GM23338 (cell line): Measurements from ENCODE around the gene IPCEF1. TPM values are rescaled to one million over a fixed set of nuclear protein-coding genes. Genes with fewer than 3 reads are reported as not detected.

Experiments used
- ATAC-seq: fragments of 200-7000 bp; cut with Tn5 transposase; 3 replicates; pipeline ENCODE4 v1.9.1; 2020
- DNase-seq: peaks from one replicate; pipeline ENCODE4 v3.0.0-alpha.2; 2015; ENCODE audit warnings: low spot score
- H2AFZ ChIP-seq: fragments of 200-600 bp; sonication (generic); 2 replicates; pipeline ENCODE4 v1.8.0; 2016; ENCODE audit warnings: antibody characterized with exemption, mild to moderate bottlenecking, moderate library complexity
- H3F3A ChIP-seq: fragments of 200-600 bp; sonication (generic); replicated peaks from 2 replicates; pipeline ENCODE4 v1.8.0; 2017; ENCODE audit warnings: antibody characterized with exemption, mixed run types, low read depth
- H3K27ac ChIP-seq: fragments of 200-600 bp; sonication (generic); 2 replicates; pipeline ENCODE4 v1.6.1; 2016; ENCODE audit warnings: low read depth
- H3K27me3 ChIP-seq: fragments of 200-600 bp; sonication (generic); 2 replicates; pipeline ENCODE4 v1.8.0; 2016; ENCODE audit warnings: mild to moderate bottlenecking, mixed run types, moderate library complexity; ENCODE audit not compliant: insufficient read depth
- H3K36me3 ChIP-seq: fragments of 200-600 bp; sonication (generic); 2 replicates; pipeline ENCODE4 v1.8.0; 2016; ENCODE audit warnings: mild to moderate bottlenecking; ENCODE audit not compliant: insufficient read depth
- H3K4me1 ChIP-seq: fragments of 200-600 bp; sonication (generic); 2 replicates; pipeline ENCODE4 v1.8.0; 2016; ENCODE audit warnings: mild to moderate bottlenecking, moderate library complexity; ENCODE audit not compliant: insufficient read depth
- H3K4me2 ChIP-seq: fragments of 200-600 bp; sonication (generic); 2 replicates; pipeline ENCODE4 v1.7.1; 2017; ENCODE audit warnings: mixed run types
- H3K4me3 ChIP-seq: fragments of 200-600 bp; sonication (generic); 2 replicates; pipeline ENCODE4 v1.6.1; 2016; ENCODE audit warnings: mixed run types
- H3K79me2 ChIP-seq: fragments of 200-600 bp; sonication (generic); replicated peaks from 2 replicates; pipeline ENCODE4 v1.8.0; 2017; ENCODE audit warnings: mild to moderate bottlenecking; ENCODE audit not compliant: insufficient read depth
- H3K9me2 ChIP-seq: fragments of 200-600 bp; sonication (generic); 2 replicates; pipeline ENCODE4 v1.8.0; 2017; ENCODE audit not compliant: insufficient read depth
- H4K20me1 ChIP-seq: fragments of 200-600 bp; sonication (generic); replicated peaks from 2 replicates; pipeline ENCODE4 v1.8.0; 2017; ENCODE audit warnings: mild to moderate bottlenecking; ENCODE audit not compliant: insufficient read depth
- H3K27ac Mint-ChIP-seq: 2 replicates; pipeline ENCODE4 v1.8.0; 2020; ENCODE audit warnings: inconsistent platforms, mild to moderate bottlenecking, moderate library complexity, mixed read lengths
- H3K27me3 Mint-ChIP-seq: 3 replicates; pipeline ENCODE4 v1.8.0; 2022; ENCODE audit warnings: low read depth, mild to moderate bottlenecking, moderate library complexity, mixed read lengths, inconsistent platforms; ENCODE audit not compliant: insufficient read depth, poor library complexity
- H3K36me3 Mint-ChIP-seq: 3 replicates; pipeline ENCODE4 v1.8.0; 2021; ENCODE audit warnings: low read depth, mild to moderate bottlenecking, inconsistent platforms, moderate library complexity, mixed read lengths
- H3K4me1 Mint-ChIP-seq: 3 replicates; pipeline ENCODE4 v1.8.0; 2020; ENCODE audit warnings: mild to moderate bottlenecking, inconsistent platforms, mixed read lengths
- H3K4me3 Mint-ChIP-seq: 3 replicates; pipeline ENCODE4 v1.8.0; 2021; ENCODE audit warnings: moderate library complexity, mild to moderate bottlenecking, inconsistent platforms, mixed read lengths
- H3K9me3 Mint-ChIP-seq: 3 replicates; pipeline ENCODE4 v1.8.0; 2020; ENCODE audit warnings: moderate library complexity, mild to moderate bottlenecking, inconsistent platforms, mixed read lengths
- EZH2 ChIP-seq: fragments of 200-600 bp; sonication (generic); IDR thresholded peaks from one replicate; pipeline ENCODE4 v1.8.0; 2017; ENCODE audit warnings: antibody characterized with exemption, mild to moderate bottlenecking, low read depth; ENCODE audit not compliant: unreplicated experiment
- NANOG ChIP-seq: IDR thresholded peaks from 2 replicates; pipeline ENCODE4 v1.6.1; 2016; ENCODE audit warnings: antibody characterized with exemption, borderline replicate concordance
- STAT1 ChIP-seq: IDR thresholded peaks from one replicate; pipeline ENCODE4 v1.6.1; 2016; ENCODE audit warnings: antibody characterized with exemption; ENCODE audit not compliant: unreplicated experiment
- ZNF331 ChIP-seq: fragments of 250-450 bp; sonication (Bioruptor Pico); IDR thresholded peaks from 2 replicates; pipeline ENCODE4 v1.5.0; 2020; ENCODE audit warnings: low read depth, mild to moderate bottlenecking, moderate library complexity
- polyA plus RNA-seq: library from polyadenylated mRNA; unstranded; fragments of >200 nt; fragmentation: Nextera tagmentation; extraction: Ambion mirVana; gene quantifications from 2 replicates; pipeline ENCODE4 v1.2.1, GENCODE V29; 2016
- total RNA-seq: library from RNA; depleted of rRNA; stranded (reverse); fragments of >200 nt; shearing (Covaris generic); gene quantifications from 2 replicates; pipeline ENCODE4 v1.2.3, GENCODE V29; 2014
- TF ChIP-seq, protein P1 (sequence below), 2 experiments: fragments of 200-600 bp in 1 of 2; sonication (generic) in 1 of 2; conservative IDR thresholded peaks; 2 replicates each; pipeline versions ENCODE4 v1.5.1 to v1.6.1; 2016 to 2017; ENCODE audit warnings: antibody characterized with exemption in 2 of 2, low read depth in 2 of 2, mild to moderate bottlenecking in 2 of 2, moderate library complexity in 1 of 2
- TF ChIP-seq, protein P2 (sequence below): IDR thresholded peaks from one replicate; pipeline ENCODE4 v1.6.1; 2018; ENCODE audit warnings: antibody characterized with exemption; ENCODE audit not compliant: unreplicated experiment

The IPCEF1 gene
- total and polyA plus RNA-seq, 2 experiments from 2014 or later = 0.15 to 1.8 TPM

DNA sequence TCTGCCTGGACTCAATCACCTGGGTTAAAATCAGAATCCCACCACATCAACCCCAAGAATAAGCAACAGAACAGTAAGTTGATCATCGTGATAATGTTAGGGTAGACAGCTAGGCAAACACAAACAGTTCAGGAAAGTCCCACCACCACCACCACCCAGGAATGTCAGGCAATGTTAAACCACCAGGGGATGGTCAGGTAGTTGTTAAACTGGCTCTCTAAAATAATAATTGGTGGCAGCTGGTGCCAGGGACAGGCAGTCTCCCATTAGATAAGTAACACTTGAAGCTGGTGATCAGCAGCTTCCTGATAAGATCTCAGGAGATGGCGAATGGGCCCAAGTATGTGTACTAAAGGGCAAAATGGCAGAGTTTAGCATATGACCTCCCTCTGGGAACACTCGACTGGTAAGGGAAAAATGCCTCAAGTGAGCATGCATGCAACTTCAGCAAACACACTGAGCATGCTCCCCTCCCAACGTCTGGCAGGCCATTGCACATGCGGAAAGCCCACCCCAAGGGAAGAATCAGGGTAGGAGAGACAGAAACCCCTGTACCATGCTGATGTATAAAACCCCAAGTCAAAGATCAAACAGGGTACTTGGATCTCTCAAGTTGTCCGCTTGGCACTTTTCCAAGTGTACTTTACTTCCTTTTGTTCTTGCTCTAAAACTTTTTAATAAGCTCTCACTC, 66.6 kb downstream of the IPCEF1 start:
- Mint-ChIP-seq H3K27ac (no peak overlapping the region), H3K4me3 (no peak overlapping the region)
- H3K9me2 ChIP-seq = no peaks in the 10 kb centered on the region

DNA sequence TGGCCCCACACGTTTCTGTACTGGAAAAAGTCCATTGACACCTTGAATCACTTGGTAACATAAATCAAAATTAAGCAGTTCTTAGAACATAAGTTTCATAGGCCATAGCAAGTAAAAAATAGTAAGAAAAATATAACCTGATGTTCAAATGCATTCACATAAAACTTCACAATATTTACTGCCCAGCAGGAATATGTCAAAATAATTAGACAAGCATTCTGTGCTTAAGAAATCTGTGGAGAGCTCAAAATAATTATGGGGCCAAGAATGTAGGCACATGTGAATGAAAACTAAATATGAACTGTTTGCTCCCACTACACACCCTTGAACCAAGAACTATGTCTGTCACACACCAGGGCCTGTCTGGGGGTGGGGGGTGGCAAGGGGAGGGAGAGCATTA, 70.8 kb downstream of the IPCEF1 start:
- peaks cover 3% of the 10 kb centered on the region; the same call in 2 of the 3 replicates for H3K9me3 Mint-ChIP-seq
- Histone ChIP-seq H2AFZ (no peak overlapping the region), H3K4me3 (no peak overlapping the region), H3K4me1 (no peaks in the 10 kb centered on the region; the same call in 1 of the 2 replicates), H3K9me2 (no peaks in the 10 kb centered on the region), H3F3A (no peaks in the 10 kb centered on the region), H4K20me1 (no peaks in the 10 kb centered on the region), H3K27ac (no peak overlapping the region), H3K36me3 (no peaks in the 10 kb centered on the region), H3K79me2 (no peaks in the 10 kb centered on the region), H3K27me3 (no peaks in the 10 kb centered on the region), H3K4me2 (no peak overlapping the region)
- ATAC-seq (no peak), DNase-seq (no peak)
- H3K4me3 Mint-ChIP-seq = no peak overlapping the region
- H3K27ac Mint-ChIP-seq = no peak overlapping the region
- no peaks in the 10 kb centered on the region for H3K4me1 Mint-ChIP-seq
- no peaks in the 10 kb centered on the region for H3K27me3 Mint-ChIP-seq
- no peaks in the 10 kb centered on the region for H3K36me3 Mint-ChIP-seq
- TF ChIP-seq ZNF331 = no peak
- TF ChIP-seq, protein P1, sequence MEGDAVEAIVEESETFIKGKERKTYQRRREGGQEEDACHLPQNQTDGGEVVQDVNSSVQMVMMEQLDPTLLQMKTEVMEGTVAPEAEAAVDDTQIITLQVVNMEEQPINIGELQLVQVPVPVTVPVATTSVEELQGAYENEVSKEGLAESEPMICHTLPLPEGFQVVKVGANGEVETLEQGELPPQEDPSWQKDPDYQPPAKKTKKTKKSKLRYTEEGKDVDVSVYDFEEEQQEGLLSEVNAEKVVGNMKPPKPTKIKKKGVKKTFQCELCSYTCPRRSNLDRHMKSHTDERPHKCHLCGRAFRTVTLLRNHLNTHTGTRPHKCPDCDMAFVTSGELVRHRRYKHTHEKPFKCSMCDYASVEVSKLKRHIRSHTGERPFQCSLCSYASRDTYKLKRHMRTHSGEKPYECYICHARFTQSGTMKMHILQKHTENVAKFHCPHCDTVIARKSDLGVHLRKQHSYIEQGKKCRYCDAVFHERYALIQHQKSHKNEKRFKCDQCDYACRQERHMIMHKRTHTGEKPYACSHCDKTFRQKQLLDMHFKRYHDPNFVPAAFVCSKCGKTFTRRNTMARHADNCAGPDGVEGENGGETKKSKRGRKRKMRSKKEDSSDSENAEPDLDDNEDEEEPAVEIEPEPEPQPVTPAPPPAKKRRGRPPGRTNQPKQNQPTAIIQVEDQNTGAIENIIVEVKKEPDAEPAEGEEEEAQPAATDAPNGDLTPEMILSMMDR (conservative IDR thresholded peaks at IDR 0.05; ENCODE audit: low read depth in 2 of 2) = no peak

More for the DNA sequence above, 66.6 kb downstream of the IPCEF1 start:
- H3K4me1 Mint-ChIP-seq = no peaks in the 10 kb centered on the region
- H3K36me3 Mint-ChIP-seq = no peaks in the 10 kb centered on the region
- Histone ChIP-seq H2AFZ (0 out of 2 replicates have a peak overlapping the region, but pooled peaks have one; percentile 43), H3K79me2 (no peaks in the 10 kb centered on the region), H3K36me3 (no peaks in the 10 kb centered on the region), H4K20me1 (no peaks in the 10 kb centered on the region), H3K27ac (no peak overlapping the region), H3K4me2 (no peak overlapping the region), H3K4me3 (no peak overlapping the region), H3K27me3 (no peaks in the 10 kb centered on the region), H3F3A (no peaks in the 10 kb centered on the region), H3K4me1 (no peaks in the 10 kb centered on the region; the same call in 1 of the 2 replicates)
- TF ChIP-seq STAT1 (no peak), EZH2 (no peak), NANOG (no peak)
- TF ChIP-seq, protein P2, sequence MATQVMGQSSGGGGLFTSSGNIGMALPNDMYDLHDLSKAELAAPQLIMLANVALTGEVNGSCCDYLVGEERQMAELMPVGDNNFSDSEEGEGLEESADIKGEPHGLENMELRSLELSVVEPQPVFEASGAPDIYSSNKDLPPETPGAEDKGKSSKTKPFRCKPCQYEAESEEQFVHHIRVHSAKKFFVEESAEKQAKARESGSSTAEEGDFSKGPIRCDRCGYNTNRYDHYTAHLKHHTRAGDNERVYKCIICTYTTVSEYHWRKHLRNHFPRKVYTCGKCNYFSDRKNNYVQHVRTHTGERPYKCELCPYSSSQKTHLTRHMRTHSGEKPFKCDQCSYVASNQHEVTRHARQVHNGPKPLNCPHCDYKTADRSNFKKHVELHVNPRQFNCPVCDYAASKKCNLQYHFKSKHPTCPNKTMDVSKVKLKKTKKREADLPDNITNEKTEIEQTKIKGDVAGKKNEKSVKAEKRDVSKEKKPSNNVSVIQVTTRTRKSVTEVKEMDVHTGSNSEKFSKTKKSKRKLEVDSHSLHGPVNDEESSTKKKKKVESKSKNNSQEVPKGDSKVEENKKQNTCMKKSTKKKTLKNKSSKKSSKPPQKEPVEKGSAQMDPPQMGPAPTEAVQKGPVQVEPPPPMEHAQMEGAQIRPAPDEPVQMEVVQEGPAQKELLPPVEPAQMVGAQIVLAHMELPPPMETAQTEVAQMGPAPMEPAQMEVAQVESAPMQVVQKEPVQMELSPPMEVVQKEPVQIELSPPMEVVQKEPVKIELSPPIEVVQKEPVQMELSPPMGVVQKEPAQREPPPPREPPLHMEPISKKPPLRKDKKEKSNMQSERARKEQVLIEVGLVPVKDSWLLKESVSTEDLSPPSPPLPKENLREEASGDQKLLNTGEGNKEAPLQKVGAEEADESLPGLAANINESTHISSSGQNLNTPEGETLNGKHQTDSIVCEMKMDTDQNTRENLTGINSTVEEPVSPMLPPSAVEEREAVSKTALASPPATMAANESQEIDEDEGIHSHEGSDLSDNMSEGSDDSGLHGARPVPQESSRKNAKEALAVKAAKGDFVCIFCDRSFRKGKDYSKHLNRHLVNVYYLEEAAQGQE = no peak
- TF ChIP-seq, protein P1 (conservative IDR thresholded peaks at IDR 0.05; ENCODE audit: low read depth in 2 of 2) = no peak
- no peaks in the 10 kb centered on the region for H3K27me3 Mint-ChIP-seq
- H3K9me3 Mint-ChIP-seq = no peaks in the 10 kb centered on the region; the same call in 1 of the 3 replicates
- no peak for ATAC-seq
- DNase-seq = no peak
